ENCODE results near the gene STOX2.
"Not testable (repeated sequence)": the region's sequence is repeated elsewhere in the genome, so short reads cannot be mapped to it uniquely, and the experiment has no call there.

The STOX2 gene

DNA sequence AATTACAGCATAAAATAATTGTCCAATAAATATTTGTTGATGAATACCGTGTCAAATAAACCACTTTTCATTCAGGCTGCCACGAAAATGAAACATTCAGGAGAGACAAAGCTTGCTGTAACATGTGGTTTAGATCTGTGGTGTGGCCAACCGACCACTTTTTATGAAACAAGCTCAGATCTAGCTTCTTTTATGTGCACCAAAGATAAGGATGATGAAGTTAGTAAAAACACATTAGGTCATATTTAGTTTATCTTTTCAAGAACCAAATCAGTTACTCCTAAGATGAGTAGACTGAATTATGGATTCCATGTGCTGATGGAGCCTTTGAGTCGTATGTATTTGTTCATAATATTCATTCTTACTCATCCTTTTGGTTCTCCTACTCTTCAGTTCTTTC, 35.8 kb downstream of the STOX2 start:
- H3K4me1 ChIP-seq (ENCODE audit: insufficient read depth, low read length), result peaks cover 25% of the 10 kb centered on the region
- no peak overlapping the region for H3K27ac ChIP-seq (ENCODE audit: low read length)
- H3K9ac ChIP-seq (ENCODE audit: low read depth, low read length), result no peak overlapping the region
- H3K4me3 ChIP-seq (ENCODE audit: low read length), result no peak overlapping the region
- H3K36me3 ChIP-seq (ENCODE audit: insufficient read depth, low read depth, low read length), result no peaks in the 10 kb centered on the region
- H3K27me3 ChIP-seq (ENCODE audit: insufficient read depth, low read length), result no peaks in the 10 kb centered on the region
- no peaks in the 10 kb centered on the region for H3K9me3 ChIP-seq (ENCODE audit: insufficient read depth, low read depth, low read length)

DNA sequence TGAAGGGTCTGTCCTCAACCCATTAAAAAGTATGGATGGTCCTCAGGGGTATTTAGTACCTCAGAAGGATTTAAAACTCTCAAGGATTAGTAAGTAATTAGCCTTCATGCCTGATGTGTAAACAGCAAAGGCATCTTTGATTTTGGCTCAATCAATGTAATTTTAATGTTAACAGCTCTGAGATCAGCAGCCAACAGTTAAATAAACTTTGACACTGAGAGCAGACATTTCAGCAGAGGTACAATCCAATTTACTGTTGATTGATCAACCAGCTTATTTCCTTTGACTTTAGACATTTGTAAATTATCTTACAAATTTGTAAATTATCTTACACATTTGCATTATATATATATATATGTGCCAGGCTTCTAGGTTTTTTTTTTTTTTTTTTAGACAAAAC, 36.9 kb downstream of the STOX2 start:
- H3K27me3 ChIP-seq (ENCODE audit: insufficient read depth, low read length), result no peaks in the 10 kb centered on the region
- no peaks in the 10 kb centered on the region for H3K9me3 ChIP-seq (ENCODE audit: insufficient read depth, low read depth, low read length)
- H3K4me1 ChIP-seq (ENCODE audit: insufficient read depth, low read length), result peaks cover 17% of the 10 kb centered on the region
- H3K9ac ChIP-seq (ENCODE audit: low read depth, low read length), result no peak overlapping the region
- no peak overlapping the region for H3K27ac ChIP-seq (ENCODE audit: low read length)
- no peaks in the 10 kb centered on the region for H3K36me3 ChIP-seq (ENCODE audit: insufficient read depth, low read depth, low read length)
- H3K4me3 ChIP-seq (ENCODE audit: low read length), result no peak overlapping the region

DNA sequence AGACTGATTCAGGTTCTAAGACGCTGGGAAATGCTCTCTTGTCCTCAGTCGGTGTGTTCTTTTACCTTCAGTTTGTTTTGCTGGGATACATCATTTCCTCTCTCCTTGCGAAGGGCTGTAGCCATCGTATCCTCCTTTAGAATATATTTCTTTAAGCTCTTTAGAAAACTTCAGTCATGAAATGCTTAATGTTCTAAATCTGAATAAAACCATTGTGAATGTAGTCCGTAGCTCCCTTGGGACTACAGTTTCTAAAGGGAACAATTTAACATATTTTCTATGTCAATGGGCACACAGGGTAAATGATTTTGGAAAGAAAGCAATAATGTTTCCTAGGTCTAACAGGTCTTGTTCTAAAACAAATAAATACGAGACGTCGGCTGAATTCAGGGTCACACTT, 40.6 kb downstream of the STOX2 start:
- no peaks in the 10 kb centered on the region for H3K9me3 ChIP-seq (ENCODE audit: insufficient read depth, low read depth, low read length)
- no peak overlapping the region for H3K27ac ChIP-seq (ENCODE audit: low read length)
- no peaks in the 10 kb centered on the region for H3K27me3 ChIP-seq (ENCODE audit: insufficient read depth, low read length)
- H3K36me3 ChIP-seq (ENCODE audit: insufficient read depth, low read depth, low read length), result no peaks in the 10 kb centered on the region
- no peak overlapping the region for H3K4me3 ChIP-seq (ENCODE audit: low read length)
- H3K9ac ChIP-seq (ENCODE audit: low read depth, low read length), result peak overlapping the region; percentile 12; the same call in 1 of the 2 replicates
- H3K4me1 ChIP-seq (ENCODE audit: insufficient read depth, low read length), result peaks cover 12% of the 10 kb centered on the region

DNA sequence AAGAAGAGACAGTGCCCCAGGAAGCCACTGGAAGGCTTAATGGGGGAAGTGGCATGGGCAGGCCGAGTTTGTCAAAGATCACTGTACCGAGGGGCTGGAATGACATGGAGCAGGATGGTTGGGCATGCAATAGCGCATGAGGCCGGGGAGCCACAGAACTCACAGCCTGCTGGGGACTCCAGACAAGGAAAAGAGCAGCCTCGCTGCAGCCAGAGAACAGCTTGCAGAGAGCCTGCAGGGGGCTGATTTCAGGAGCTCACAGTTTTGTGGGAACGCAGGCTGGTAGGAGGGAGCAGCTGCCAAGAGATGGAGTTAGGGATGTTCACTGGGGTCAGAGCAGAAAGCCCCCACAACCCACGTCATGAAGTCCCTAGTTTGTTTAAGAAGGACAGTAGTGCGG, 45.4 kb downstream of the STOX2 start:
- no peaks in the 10 kb centered on the region for H3K36me3 ChIP-seq (ENCODE audit: insufficient read depth, low read depth, low read length)
- no peak overlapping the region for H3K4me3 ChIP-seq (ENCODE audit: low read length)
- H3K27ac ChIP-seq (ENCODE audit: low read length), result no peak overlapping the region
- H3K4me1 ChIP-seq (ENCODE audit: insufficient read depth, low read length), result peaks cover 5% of the 10 kb centered on the region
- H3K9ac ChIP-seq (ENCODE audit: low read depth, low read length), result no peak overlapping the region
- no peaks in the 10 kb centered on the region for H3K9me3 ChIP-seq (ENCODE audit: insufficient read depth, low read depth, low read length)
- H3K27me3 ChIP-seq (ENCODE audit: insufficient read depth, low read length), result no peaks in the 10 kb centered on the region

DNA sequence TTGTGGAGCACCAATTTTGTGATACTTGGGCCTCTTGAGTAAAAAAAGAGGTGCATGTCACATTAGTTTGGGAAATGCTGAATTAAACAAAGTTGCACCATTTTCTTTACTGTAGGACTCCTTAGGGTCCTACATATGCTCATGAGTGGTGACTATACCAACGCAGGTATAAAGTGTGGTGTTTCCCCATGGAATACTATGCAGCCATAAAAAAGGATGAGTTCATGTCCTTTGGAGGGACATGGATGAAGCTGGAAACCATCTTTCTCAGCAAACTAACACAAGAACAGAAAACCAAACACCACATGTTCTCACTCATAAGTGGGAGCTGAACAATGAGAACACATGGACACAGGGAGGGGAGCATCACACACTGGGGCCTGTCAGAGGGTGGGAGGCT, 47.5 kb downstream of the STOX2 start:
- H3K27me3 ChIP-seq (ENCODE audit: insufficient read depth, low read length); H3K9me3 ChIP-seq (ENCODE audit: insufficient read depth, low read depth, low read length); H3K9ac ChIP-seq (ENCODE audit: low read depth, low read length); H3K4me1 ChIP-seq (ENCODE audit: insufficient read depth, low read length); H3K27ac ChIP-seq (ENCODE audit: low read length); H3K36me3 ChIP-seq (ENCODE audit: insufficient read depth, low read depth, low read length); H3K4me3 ChIP-seq (ENCODE audit: low read length): not testable (repeated sequence)

DNA sequence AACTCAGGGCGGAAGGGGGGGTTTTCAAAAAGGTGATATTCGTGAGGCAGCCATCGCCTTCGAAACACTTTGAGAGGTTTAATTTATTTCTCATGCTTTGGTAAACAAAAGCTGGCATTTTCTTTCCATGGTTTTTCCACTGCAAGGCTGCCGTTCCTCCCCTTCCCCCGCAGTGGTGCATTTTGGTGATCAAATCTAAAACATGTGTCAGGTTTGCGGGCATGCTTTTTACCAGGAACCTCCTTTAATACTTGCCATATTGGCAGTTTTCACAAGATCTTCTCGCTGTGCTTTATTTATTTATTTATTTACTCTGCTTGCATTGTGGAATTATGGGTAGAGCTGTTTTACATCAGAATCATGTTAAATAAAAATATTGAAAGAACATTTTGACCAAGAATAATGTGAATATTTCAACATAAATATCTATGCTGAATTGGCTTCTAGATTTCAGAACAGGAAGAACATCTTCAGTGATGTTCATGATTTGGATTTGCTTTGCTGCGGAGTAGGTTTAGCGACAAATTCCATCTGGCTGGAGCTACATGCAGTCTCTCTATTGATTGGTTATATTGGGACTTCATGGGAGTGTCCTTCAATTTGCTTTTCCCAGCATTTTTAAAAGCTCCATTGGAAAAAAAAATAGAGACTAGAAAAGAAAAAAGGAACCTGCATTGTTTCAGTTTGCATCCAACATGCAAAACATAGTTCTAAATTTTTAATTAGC, 54.4 kb downstream of the STOX2 start:
- no peaks in the 10 kb centered on the region for H3K27me3 ChIP-seq (ENCODE audit: insufficient read depth, low read length)
- H3K9ac ChIP-seq (ENCODE audit: low read depth, low read length), result no peak overlapping the region; the same call in 1 of the 2 replicates
- H3K36me3 ChIP-seq (ENCODE audit: insufficient read depth, low read depth, low read length), result no peaks in the 10 kb centered on the region
- no peak overlapping the region for H3K27ac ChIP-seq (ENCODE audit: low read length)
- no peaks in the 10 kb centered on the region for H3K9me3 ChIP-seq (ENCODE audit: insufficient read depth, low read depth, low read length)
- H3K4me1 ChIP-seq (ENCODE audit: insufficient read depth, low read length), result peaks cover 37% of the 10 kb centered on the region
- H3K4me3 ChIP-seq (ENCODE audit: low read length), result peak overlapping the region; percentile 38; the same call in 1 of the 2 replicates

DNA sequence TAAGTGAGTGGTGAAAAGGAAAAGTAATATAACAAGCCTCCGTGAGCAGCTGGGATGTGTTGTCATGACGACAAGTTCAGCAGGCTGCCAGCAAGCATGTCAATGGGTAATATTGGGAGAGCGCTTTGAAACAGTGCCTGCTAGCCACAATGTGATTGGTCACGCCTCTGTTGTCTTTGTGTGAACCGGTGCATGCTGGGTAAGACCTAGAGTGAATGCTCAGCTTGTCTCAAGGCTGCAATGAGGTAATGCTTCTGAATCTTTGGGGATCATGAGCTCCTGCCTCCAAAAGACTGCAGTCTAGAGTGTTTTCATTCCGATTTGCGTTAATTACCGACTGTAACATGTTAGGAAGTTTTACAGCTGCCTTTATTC, 54.9 kb downstream of the STOX2 start:
- peak overlapping the region; percentile 50; the same call in 1 of the 2 replicates for H3K9ac ChIP-seq (ENCODE audit: low read depth, low read length)

DNA sequence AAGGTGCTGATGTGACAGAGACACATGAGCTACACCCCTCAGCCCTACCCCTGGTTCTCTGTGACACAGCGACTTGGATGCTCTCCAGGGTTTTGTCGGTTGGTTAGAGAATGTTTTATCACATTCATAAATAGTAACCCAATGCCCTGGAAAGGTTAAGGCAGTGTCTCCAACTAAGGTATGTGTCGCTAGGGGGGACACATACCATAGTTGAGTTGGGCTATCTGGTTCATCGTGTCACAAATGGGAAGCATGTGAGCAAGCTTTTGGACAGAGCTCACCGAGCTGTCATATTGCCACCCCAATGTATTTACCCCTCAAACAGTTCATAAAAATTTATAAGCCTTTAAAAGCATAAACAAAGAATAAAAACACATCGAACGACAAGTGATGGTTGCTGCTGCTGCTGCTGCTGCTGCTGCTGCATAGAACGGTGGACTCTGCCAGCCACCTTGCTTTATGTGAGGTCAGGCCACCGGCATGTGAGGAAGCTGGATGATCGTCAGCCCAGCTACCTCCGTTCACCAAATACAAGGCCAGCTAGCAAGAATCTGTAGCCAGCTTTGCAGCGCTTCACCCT, 55.9 kb downstream of the STOX2 start:
- Histone ChIP-seq H3K27ac (ENCODE audit: low read length) (no peak overlapping the region), H3K4me3 (ENCODE audit: low read length) (no peak overlapping the region), H3K27me3 (ENCODE audit: insufficient read depth, low read length) (no peaks in the 10 kb centered on the region), H3K9ac (ENCODE audit: low read depth, low read length) (no peak overlapping the region), H3K36me3 (ENCODE audit: insufficient read depth, low read depth, low read length) (no peaks in the 10 kb centered on the region), H3K4me1 (ENCODE audit: insufficient read depth, low read length) (peaks cover 34% of the 10 kb centered on the region), H3K9me3 (ENCODE audit: insufficient read depth, low read depth, low read length) (no peaks in the 10 kb centered on the region)

More for the DNA sequence above, 54.9 kb downstream of the STOX2 start:
- Histone ChIP-seq H3K36me3 (ENCODE audit: insufficient read depth, low read depth, low read length) (no peaks in the 10 kb centered on the region), H3K27ac (ENCODE audit: low read length) (no peak overlapping the region), H3K4me1 (ENCODE audit: insufficient read depth, low read length) (peaks cover 37% of the 10 kb centered on the region), H3K27me3 (ENCODE audit: insufficient read depth, low read length) (no peaks in the 10 kb centered on the region), H3K4me3 (ENCODE audit: low read length) (peak overlapping the region; percentile 38; the same call in 1 of the 2 replicates), H3K9me3 (ENCODE audit: insufficient read depth, low read depth, low read length) (no peaks in the 10 kb centered on the region)

DNA sequence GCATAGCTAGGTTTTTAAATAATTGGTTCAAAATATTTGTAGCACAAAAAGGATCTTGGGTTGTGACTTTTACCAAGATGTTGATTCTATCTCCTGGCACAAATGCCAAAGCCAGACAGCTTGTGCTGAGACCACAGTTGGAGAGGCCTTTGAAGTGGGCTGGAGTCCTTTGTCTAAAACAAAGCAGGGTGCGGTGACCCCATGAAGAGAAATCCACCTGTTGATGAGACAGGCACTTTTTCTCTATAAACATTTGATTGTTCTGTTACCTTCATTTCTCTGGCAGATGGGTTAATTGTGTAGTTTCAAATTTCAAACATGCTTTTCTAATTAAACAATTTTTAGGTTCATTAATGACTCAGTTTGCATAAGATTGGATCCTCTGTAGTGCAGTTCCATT, 56.7 kb downstream of the STOX2 start:
- no peak overlapping the region for H3K9ac ChIP-seq (ENCODE audit: low read depth, low read length)

DNA sequence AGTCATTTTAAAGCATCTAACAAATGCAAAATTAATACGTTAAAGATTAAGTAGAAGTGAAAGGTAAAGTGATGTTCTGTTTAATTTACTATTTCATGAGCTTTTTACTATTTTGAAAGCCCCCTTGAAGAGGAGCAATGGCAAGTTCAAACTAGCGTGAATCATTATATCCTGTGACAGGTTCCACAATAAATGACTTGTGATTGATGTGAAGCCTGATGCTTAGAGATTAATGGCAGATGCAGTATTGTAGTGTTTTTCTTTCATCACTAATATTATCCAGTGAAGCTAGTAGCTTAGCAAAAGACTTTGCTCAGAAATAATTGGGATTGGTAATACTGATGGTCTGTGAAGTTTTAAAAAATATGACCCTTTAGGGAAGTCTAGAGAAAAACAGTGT, 57.3 kb downstream of the STOX2 start:
- Histone ChIP-seq H3K9ac (ENCODE audit: low read depth, low read length) (no peak overlapping the region), H3K27ac (ENCODE audit: low read length) (no peak overlapping the region), H3K9me3 (ENCODE audit: insufficient read depth, low read depth, low read length) (no peaks in the 10 kb centered on the region), H3K36me3 (ENCODE audit: insufficient read depth, low read depth, low read length) (no peaks in the 10 kb centered on the region), H3K4me1 (ENCODE audit: insufficient read depth, low read length) (peaks cover 34% of the 10 kb centered on the region), H3K27me3 (ENCODE audit: insufficient read depth, low read length) (no peaks in the 10 kb centered on the region), H3K4me3 (ENCODE audit: low read length) (peak overlapping the region; percentile 13; the same call in 1 of the 2 replicates)

More for the DNA sequence above, 56.7 kb downstream of the STOX2 start:
- peak overlapping the region; percentile 23; the same call in 1 of the 2 replicates for H3K4me3 ChIP-seq (ENCODE audit: low read length)
- H3K9me3 ChIP-seq (ENCODE audit: insufficient read depth, low read depth, low read length), result no peaks in the 10 kb centered on the region
- no peaks in the 10 kb centered on the region for H3K36me3 ChIP-seq (ENCODE audit: insufficient read depth, low read depth, low read length)
- no peak overlapping the region for H3K27ac ChIP-seq (ENCODE audit: low read length)
- H3K4me1 ChIP-seq (ENCODE audit: insufficient read depth, low read length), result peaks cover 34% of the 10 kb centered on the region
- no peaks in the 10 kb centered on the region for H3K27me3 ChIP-seq (ENCODE audit: insufficient read depth, low read length)

DNA sequence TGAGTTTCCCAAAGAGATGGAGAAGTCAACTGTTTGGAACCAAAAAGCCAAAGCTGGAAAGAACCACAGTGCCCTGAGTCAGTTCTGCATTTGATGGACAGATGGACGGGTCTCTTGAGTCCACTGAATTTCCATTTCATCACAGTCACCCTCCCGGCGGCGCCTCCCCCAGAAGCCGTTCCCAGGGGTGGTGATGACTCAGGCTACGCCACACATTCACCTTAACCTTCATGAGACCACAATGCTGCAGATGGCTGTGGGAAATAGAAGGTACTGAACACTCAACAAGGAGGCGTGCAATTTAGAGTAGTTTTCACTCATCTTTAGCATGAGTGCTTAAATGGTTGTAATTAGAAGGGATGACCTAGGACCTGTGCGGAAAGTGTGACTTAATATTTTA, 61.3 kb downstream of the STOX2 start:
- Histone ChIP-seq H3K9me3 (ENCODE audit: insufficient read depth, low read depth, low read length) (no peaks in the 10 kb centered on the region), H3K27ac (ENCODE audit: low read length) (no peak overlapping the region), H3K4me3 (ENCODE audit: low read length) (no peak overlapping the region), H3K9ac (ENCODE audit: low read depth, low read length) (no peak overlapping the region), H3K27me3 (ENCODE audit: insufficient read depth, low read length) (no peaks in the 10 kb centered on the region), H3K4me1 (ENCODE audit: insufficient read depth, low read length) (peaks cover 22% of the 10 kb centered on the region), H3K36me3 (ENCODE audit: insufficient read depth, low read depth, low read length) (no peaks in the 10 kb centered on the region)

DNA sequence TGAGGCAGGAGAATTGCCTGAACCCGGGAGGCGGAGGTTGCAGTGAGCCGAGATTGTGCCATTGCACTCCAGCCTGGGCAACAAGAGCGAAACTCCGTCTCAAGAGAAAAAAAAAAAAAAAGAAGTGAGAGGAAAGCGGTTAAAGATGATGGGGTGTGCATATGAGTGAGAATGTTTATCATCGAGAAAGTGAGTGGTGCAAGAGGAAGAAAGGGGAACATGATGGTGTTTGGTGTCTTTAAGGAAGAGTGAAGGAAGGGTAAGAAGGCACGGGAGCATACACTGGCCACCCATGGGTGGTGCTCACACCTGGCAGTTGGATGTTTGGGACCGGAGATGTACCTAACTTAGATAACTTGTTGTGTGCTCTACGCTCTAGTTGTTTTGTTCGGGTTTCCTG, 62.2 kb downstream of the STOX2 start:
- Histone ChIP-seq H3K36me3 (ENCODE audit: insufficient read depth, low read depth, low read length) (no peaks in the 10 kb centered on the region), H3K9me3 (ENCODE audit: insufficient read depth, low read depth, low read length) (no peaks in the 10 kb centered on the region), H3K9ac (ENCODE audit: low read depth, low read length) (no peak overlapping the region), H3K4me1 (ENCODE audit: insufficient read depth, low read length) (peaks cover 20% of the 10 kb centered on the region), H3K27ac (ENCODE audit: low read length) (no peak overlapping the region), H3K4me3 (ENCODE audit: low read length) (no peak overlapping the region), H3K27me3 (ENCODE audit: insufficient read depth, low read length) (no peaks in the 10 kb centered on the region)
